ENCODE measurements around the gene HMGN4. TPM values are rescaled to one million over a fixed set of nuclear protein-coding genes. Genes with fewer than 3 reads are reported as not detected.

The HMGN4 gene
- total RNA-seq, 1 donor from 2014 or later, result 59.5 TPM

- no peaks in the 10 kb centered on the region for H3K27me3 ChIP-seq (ENCODE audit: control insufficient read depth, insufficient read depth, low read length)
- DNase-seq (ENCODE audit: low read depth), result no peak
- no peaks in the 10 kb centered on the region for H3K36me3 ChIP-seq (ENCODE audit: control insufficient read depth, insufficient read depth, low read length)
- no peak overlapping the region for H3K4me3 ChIP-seq (ENCODE audit: low read depth, low read length)
- no peak for TF ChIP-seq CTCF (IDR thresholded peaks at IDR 0.05; ENCODE audit: insufficient read depth, low read length, severe bottlenecking)
- no peak for FAIRE-seq
Measured at GRCh38 chr6:26552205-26552604, 14.0 kb downstream of the HMGN4 start.

- H3K36me3 ChIP-seq (ENCODE audit: control insufficient read depth, insufficient read depth, low read length), result no peaks in the 10 kb centered on the region
- DNase-seq (ENCODE audit: low read depth), result no peak
- no peaks in the 10 kb centered on the region for H3K27me3 ChIP-seq (ENCODE audit: control insufficient read depth, insufficient read depth, low read length)
- no peak for FAIRE-seq
- no peak for TF ChIP-seq CTCF (IDR thresholded peaks at IDR 0.05; ENCODE audit: insufficient read depth, low read length, severe bottlenecking)
- peak overlapping the region; percentile 42 for H3K4me3 ChIP-seq (ENCODE audit: low read depth, low read length)
Measured at GRCh38 chr6:26552640-26553188, 14.5 kb downstream of the HMGN4 start.

GRCh38 chr6:26553264-26553634 is 15.1 kb downstream of the HMGN4 start:
- no peak for TF ChIP-seq CTCF (IDR thresholded peaks at IDR 0.05; ENCODE audit: insufficient read depth, low read length, severe bottlenecking)
- H3K4me3 ChIP-seq (ENCODE audit: low read depth, low read length), result peak overlapping the region; percentile 42
- H3K36me3 ChIP-seq (ENCODE audit: control insufficient read depth, insufficient read depth, low read length), result no peaks in the 10 kb centered on the region
- no peaks in the 10 kb centered on the region for H3K27me3 ChIP-seq (ENCODE audit: control insufficient read depth, insufficient read depth, low read length)
- FAIRE-seq (no peak), DNase-seq (ENCODE audit: low read depth) (no peak)

- no peak for FAIRE-seq
- peak; percentile 88 for DNase-seq (ENCODE audit: low read depth)
- Histone ChIP-seq H3K36me3 (ENCODE audit: control insufficient read depth, insufficient read depth, low read length) (no peaks in the 10 kb centered on the region), H3K27me3 (ENCODE audit: control insufficient read depth, insufficient read depth, low read length) (no peaks in the 10 kb centered on the region), H3K4me3 (ENCODE audit: low read depth, low read length) (peak overlapping the region; percentile 42)
- no peak for TF ChIP-seq CTCF (IDR thresholded peaks at IDR 0.05; ENCODE audit: insufficient read depth, low read length, severe bottlenecking)
Measured at GRCh38 chr6:26553635-26554446, 15.7 kb downstream of the HMGN4 start.

GRCh38 chr6:26554447-26554696 is 16.2 kb downstream of the HMGN4 start:
- no peak for TF ChIP-seq CTCF (IDR thresholded peaks at IDR 0.05; ENCODE audit: insufficient read depth, low read length, severe bottlenecking)
- FAIRE-seq (no peak), DNase-seq (ENCODE audit: low read depth) (no peak)
- H3K27me3 ChIP-seq (ENCODE audit: control insufficient read depth, insufficient read depth, low read length), result no peaks in the 10 kb centered on the region
- no peaks in the 10 kb centered on the region for H3K36me3 ChIP-seq (ENCODE audit: control insufficient read depth, insufficient read depth, low read length)
- peak overlapping the region; percentile 27 for H3K4me3 ChIP-seq (ENCODE audit: low read depth, low read length)
